Thoracic aorta (tissue), 2 donors: ENCODE data around the gene KLK10. TPM values are rescaled to one million over a fixed set of nuclear protein-coding genes. Genes with fewer than 3 reads are reported as not detected.
A peak's percentile ranks its signal among the peaks of the same experiment; 100 is the strongest.

Source experiments
- ATAC-seq: fragments of 150-250 bp; one replicate; pipeline ENCODE4 v1.8.0; 2017; ENCODE audit warnings: low read depth; ENCODE audit not compliant: insufficient number of reproducible peaks, low FRiP score
- DNase-seq: peaks from one replicate; pipeline ENCODE4 v3.0.0-alpha.2; 2020; ENCODE audit warnings: low spot score
- H3K27ac ChIP-seq, 2 donors: fragments of 200-600 bp; sonication (generic); 1 replicate in 1 of 2; 2 replicates in 1 of 2; pipeline ENCODE4 v1.5.1; 2016; ENCODE audit warnings: mild to moderate bottlenecking in 2 of 2, moderate library complexity in 2 of 2
- H3K27me3 ChIP-seq: fragments of 200-600 bp; sonication (generic); replicated peaks from 2 replicates; pipeline ENCODE4 v1.6.0; 2016; ENCODE audit warnings: mild to moderate bottlenecking; ENCODE audit not compliant: insufficient read depth
- H3K36me3 ChIP-seq: fragments of 200-600 bp; sonication (generic); one replicate; pipeline ENCODE4 v1.5.1; 2016
- H3K4me1 ChIP-seq, 2 donors: fragments of 200-600 bp; sonication (generic); 1 replicate in 1 of 2; 2 replicates in 1 of 2; pipeline versions ENCODE4 v1.5.1 to v1.6.0; 2016; ENCODE audit warnings: low read depth in 2 of 2, mild to moderate bottlenecking in 1 of 2; ENCODE audit not compliant: control insufficient read depth in 1 of 2
- H3K4me3 ChIP-seq: fragments of 200-600 bp; sonication (generic); 2 replicates; pipeline ENCODE4 v1.5.1; 2016; ENCODE audit warnings: mild to moderate bottlenecking
- H3K9me3 ChIP-seq: fragments of 200-600 bp; sonication (generic); 2 replicates; pipeline ENCODE4 v1.5.1; 2016
- total RNA-seq, 2 donors: library from RNA; depleted of rRNA; stranded (reverse); fragments of >200 nt; gene quantifications; one replicate each; pipeline versions ENCODE4 v1.1.0 to v1.2.3, GENCODE V29; 2016
- TF ChIP-seq, protein P1 (sequence below): fragments of 200-600 bp; sonication (generic); IDR thresholded peaks from one replicate; pipeline ENCODE4 v1.5.1; 2019; ENCODE audit warnings: antibody characterized with exemption

The KLK10 gene
- total RNA-seq, 2 donors from 2014 or later, result not detected

DNA sequence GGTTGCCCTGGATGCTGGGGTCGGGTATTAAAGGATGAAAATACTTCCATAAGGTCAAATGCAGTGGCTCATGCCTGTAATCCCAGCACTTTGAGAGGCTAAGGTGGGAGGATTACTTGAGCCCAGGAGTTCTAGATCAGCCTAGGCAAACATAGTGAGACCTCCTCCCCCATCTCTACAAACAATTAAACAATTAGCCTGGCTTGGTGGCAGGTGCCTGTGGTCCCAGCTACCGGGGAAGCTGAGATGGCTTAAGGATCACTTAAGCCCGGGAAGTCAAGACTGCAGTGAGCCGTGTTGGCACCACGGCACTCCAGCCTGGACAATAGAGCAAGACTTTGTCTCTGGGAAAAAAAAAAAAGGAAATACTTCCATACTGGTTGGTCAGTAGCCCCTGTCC is 5.4 kb upstream of the KLK10 start:
- ATAC-seq, result no peak
- no peaks in the 10 kb centered on the region for H3K9me3 ChIP-seq
- no peak overlapping the region for H3K27ac ChIP-seq
- no peaks in the 10 kb centered on the region for H3K27me3 ChIP-seq
- no peak overlapping the region for H3K4me3 ChIP-seq
- TF ChIP-seq, protein P1, sequence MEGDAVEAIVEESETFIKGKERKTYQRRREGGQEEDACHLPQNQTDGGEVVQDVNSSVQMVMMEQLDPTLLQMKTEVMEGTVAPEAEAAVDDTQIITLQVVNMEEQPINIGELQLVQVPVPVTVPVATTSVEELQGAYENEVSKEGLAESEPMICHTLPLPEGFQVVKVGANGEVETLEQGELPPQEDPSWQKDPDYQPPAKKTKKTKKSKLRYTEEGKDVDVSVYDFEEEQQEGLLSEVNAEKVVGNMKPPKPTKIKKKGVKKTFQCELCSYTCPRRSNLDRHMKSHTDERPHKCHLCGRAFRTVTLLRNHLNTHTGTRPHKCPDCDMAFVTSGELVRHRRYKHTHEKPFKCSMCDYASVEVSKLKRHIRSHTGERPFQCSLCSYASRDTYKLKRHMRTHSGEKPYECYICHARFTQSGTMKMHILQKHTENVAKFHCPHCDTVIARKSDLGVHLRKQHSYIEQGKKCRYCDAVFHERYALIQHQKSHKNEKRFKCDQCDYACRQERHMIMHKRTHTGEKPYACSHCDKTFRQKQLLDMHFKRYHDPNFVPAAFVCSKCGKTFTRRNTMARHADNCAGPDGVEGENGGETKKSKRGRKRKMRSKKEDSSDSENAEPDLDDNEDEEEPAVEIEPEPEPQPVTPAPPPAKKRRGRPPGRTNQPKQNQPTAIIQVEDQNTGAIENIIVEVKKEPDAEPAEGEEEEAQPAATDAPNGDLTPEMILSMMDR, result no peak
- no peaks in the 10 kb centered on the region for H3K36me3 ChIP-seq
- DNase-seq, result no peak
- no peaks in the 10 kb centered on the region for H3K4me1 ChIP-seq

DNA sequence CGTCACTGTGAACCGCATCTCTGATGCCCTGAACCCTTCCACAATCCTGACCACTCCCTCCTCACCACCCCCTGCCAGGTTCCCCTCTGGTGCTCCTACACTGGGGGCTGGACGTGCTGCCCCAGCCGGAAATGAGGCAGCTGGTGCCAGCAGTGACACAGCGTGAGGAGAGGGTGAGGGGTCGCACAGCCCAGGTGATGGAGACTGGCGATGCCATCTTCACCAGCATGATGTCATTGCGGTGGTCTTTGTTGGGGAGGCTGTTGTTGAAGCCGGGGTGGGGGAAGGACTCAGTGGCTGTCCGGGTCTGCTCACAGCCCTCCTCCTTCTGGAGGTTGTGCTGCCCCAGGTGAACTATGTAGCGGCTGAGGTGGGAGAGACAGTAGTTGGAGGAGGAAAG is 4.4 kb upstream of the KLK10 start:
- Histone ChIP-seq H3K36me3 (no peaks in the 10 kb centered on the region), H3K27ac (no peak overlapping the region), H3K9me3 (no peaks in the 10 kb centered on the region), H3K4me1 (peaks cover 0 to 4% of the 10 kb centered on the region in 2 donors), H3K4me3 (no peak overlapping the region), H3K27me3 (no peaks in the 10 kb centered on the region)
- DNase-seq (no peak), ATAC-seq (no peak)
- TF ChIP-seq, protein P1, result no peak

DNA sequence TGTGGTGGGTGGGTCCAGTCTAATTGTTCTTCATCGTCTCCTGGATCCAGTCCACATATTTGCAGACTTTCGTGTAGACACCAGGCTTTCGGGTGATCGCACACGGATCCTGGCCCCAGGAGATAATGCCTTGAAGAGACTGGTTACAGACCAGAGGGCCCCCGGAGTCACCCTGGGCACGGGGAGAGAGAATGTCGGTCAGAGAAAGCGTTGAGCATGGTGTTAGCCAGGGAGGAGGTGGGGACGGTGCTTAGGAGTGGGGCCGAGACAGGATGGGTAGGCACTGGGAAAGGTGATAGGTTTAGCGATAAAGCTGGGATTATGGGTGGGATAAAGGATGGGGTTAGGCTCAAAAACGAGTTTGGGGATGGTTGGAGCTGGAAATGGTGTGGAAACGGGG is 3.0 kb upstream of the KLK10 start:
- no peak overlapping the region for H3K27ac ChIP-seq
- DNase-seq (no peak), ATAC-seq (no peak)
- H3K27me3 ChIP-seq, result no peaks in the 10 kb centered on the region
- TF ChIP-seq, protein P1, result no peak
- no peaks in the 10 kb centered on the region for H3K9me3 ChIP-seq
- peaks cover 0 to 8% of the 10 kb centered on the region in 2 donors for H3K4me1 ChIP-seq
- H3K36me3 ChIP-seq, result no peaks in the 10 kb centered on the region
- no peak overlapping the region for H3K4me3 ChIP-seq

DNA sequence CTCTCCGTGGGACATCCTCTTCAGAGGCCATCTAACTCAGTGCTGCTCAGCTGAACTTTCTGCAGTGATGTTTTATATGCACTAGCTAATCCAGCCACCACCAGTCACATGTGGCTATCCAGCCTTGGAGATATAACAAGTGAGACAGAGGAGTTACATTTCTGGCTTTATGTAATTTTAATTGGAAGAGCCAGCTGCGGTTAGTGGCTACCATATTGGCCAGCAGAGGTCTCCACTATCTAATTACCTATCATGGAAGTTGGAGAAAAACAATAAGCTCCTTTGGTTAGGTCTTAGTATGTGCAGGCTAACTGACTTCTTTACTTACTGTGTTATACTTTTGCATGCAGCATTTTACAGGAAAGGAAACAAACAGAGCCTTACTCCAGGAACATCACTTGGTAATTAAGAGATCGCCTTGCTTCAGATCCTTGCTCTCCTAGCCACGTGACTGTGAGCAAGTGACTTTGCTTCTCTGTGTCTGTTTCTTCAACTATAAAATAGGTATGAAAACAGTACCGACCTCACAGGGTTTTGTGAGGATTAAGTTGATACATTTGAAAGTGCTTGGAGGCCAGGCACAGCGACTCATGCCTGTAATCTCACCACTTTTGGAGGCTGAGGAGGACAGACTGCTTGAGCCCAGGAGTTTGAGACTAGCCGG is 1.6 kb upstream of the KLK10 start:
- Histone ChIP-seq H3K4me3 (no peak overlapping the region), H3K9me3 (no peaks in the 10 kb centered on the region), H3K27ac (no peak overlapping the region), H3K4me1 (peaks cover 5 to 8% of the 10 kb centered on the region in 2 donors), H3K27me3 (no peaks in the 10 kb centered on the region), H3K36me3 (no peaks in the 10 kb centered on the region)
- TF ChIP-seq, protein P1, result no peak
- no peak for ATAC-seq
- DNase-seq, result no peak

GRCh38 chr19:51018745-51019543 is 565 bp downstream of the KLK10 start:
- DNase-seq, result no peak
- H3K27me3 ChIP-seq, result no peaks in the 10 kb centered on the region
- H3K27ac ChIP-seq, result no peak overlapping the region
- H3K4me1 ChIP-seq, result peaks cover 5 to 8% of the 10 kb centered on the region in 2 donors
- no peak for ATAC-seq
- TF ChIP-seq, protein P1, result no peak
- peak overlapping the region; percentile 57 for H3K4me3 ChIP-seq
- H3K36me3 ChIP-seq, result no peaks in the 10 kb centered on the region
- H3K9me3 ChIP-seq, result no peaks in the 10 kb centered on the region
